Measurements from ENCODE around the gene RPP40. TPM values are rescaled to one million over a fixed set of nuclear protein-coding genes. Genes with fewer than 3 reads are reported as not detected.

The RPP40 gene
- polyA plus RNA-seq, 2 of the 4 experiments (the other 2 are of a cell fraction): 17.8 to 33.9 TPM

GRCh38 chr6:4969609-4970285 lies 34.1 kb downstream of the RPP40 start:
- no peaks in the 10 kb centered on the region for H3K9me3 ChIP-seq
- WGBS (ENCODE audit: missing lambda C conversion rate): 62% methylated on average over 8 of the region's 8 CpGs
- no peak for FAIRE-seq
- no peak for TF ChIP-seq MAFK (IDR thresholded peaks at IDR 0.05; ENCODE audit: partially characterized antibody)
- H3K4me1 ChIP-seq: no peaks in the 10 kb centered on the region
- H3K4me3 ChIP-seq: no peak overlapping the region
- ATAC-seq: no peak
- no peak overlapping the region for H3K4me2 ChIP-seq
- no peak overlapping the region for H3K27ac ChIP-seq
- POLR2A ChIA-PET: no interaction called here
- DNase-seq (ENCODE audit: low read depth in 1 of 2, low spot score in 1 of 2): no peak
- CTCF ChIA-PET: no interaction called here

DNA sequence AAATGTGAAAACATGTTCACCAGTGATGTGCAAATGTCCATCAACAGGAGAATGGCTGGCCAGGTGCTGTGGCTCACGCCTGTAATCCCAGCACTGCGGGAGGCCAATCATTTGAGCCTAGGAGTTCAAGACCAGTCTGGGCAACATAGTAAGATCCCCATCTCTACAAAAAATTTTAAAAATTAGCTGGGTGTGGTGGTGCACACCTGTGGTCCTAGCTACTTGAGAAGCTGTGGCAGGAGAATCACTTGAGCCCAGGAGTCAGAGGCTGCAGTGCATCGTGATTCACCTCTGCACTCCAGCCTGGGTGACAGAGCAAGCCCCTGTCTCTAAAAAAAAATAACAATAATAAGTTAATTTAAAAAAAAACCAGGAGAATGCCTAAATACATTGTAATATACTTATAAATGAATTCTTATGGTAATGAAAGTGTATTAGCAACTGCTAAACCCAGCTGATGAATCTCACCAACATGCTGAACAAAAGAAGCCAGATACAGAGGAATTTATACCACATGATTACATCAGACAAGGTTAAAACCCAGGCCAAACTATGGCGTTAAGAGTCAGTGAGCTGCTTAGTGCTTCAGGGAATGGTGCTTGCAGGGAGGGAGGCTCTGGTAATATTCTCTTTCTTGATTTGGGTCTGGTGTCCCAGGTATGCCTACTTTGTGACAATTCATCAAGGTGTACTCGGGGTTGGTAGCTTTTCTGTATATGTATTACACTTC lies 36.4 kb downstream of the RPP40 start:
- no peak for ATAC-seq
- no peak for FAIRE-seq
- H3K4me2 ChIP-seq: no peak overlapping the region
- no peak for DNase-seq (ENCODE audit: low read depth in 1 of 2, low spot score in 1 of 2)
- TF ChIP-seq HEYL (CRISPR knock-in tag; IDR thresholded peaks at IDR 0.05) (no peak), JUNB (IDR thresholded peaks at IDR 0.05) (no peak), TFCP2L1 (CRISPR knock-in tag; IDR thresholded peaks at IDR 0.05) (no peak), EHMT2 (IDR thresholded peaks at IDR 0.05; ENCODE audit: low read depth) (no peak), RNF2 (IDR thresholded peaks at IDR 0.05; ENCODE audit: borderline replicate concordance, low read depth) (no peak), HOXB13 (CRISPR knock-in tag; IDR thresholded peaks at IDR 0.05; ENCODE audit: low read depth) (no peak), PHF8 (IDR thresholded peaks at IDR 0.05; ENCODE audit: borderline replicate concordance, low read depth) (no peak), ZC3H11A (IDR thresholded peaks at IDR 0.05) (no peak), MAZ (IDR thresholded peaks at IDR 0.05; ENCODE audit: borderline replicate concordance, low read depth, low read length) (no peak), TP53 (CRISPR knock-in tag; IDR thresholded peaks at IDR 0.05) (no peak), ESRRA (IDR thresholded peaks at IDR 0.05; ENCODE audit: borderline replicate concordance, low read length) (no peak), ZFP36 (IDR thresholded peaks at IDR 0.05; ENCODE audit: borderline replicate concordance, partially characterized antibody) (no peak), SREBF2 (IDR thresholded peaks at IDR 0.05) (no peak), SMC3 (IDR thresholded peaks at IDR 0.05) (no peak), EP300 (IDR thresholded peaks at IDR 0.05) (no peak), RFX5 (IDR thresholded peaks at IDR 0.05) (no peak)
- TF ChIP-seq, protein P1, sequence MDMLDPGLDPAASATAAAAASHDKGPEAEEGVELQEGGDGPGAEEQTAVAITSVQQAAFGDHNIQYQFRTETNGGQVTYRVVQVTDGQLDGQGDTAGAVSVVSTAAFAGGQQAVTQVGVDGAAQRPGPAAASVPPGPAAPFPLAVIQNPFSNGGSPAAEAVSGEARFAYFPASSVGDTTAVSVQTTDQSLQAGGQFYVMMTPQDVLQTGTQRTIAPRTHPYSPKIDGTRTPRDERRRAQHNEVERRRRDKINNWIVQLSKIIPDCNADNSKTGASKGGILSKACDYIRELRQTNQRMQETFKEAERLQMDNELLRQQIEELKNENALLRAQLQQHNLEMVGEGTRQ (IDR thresholded peaks at IDR 0.05): no peak
- TF ChIP-seq, protein P2, sequence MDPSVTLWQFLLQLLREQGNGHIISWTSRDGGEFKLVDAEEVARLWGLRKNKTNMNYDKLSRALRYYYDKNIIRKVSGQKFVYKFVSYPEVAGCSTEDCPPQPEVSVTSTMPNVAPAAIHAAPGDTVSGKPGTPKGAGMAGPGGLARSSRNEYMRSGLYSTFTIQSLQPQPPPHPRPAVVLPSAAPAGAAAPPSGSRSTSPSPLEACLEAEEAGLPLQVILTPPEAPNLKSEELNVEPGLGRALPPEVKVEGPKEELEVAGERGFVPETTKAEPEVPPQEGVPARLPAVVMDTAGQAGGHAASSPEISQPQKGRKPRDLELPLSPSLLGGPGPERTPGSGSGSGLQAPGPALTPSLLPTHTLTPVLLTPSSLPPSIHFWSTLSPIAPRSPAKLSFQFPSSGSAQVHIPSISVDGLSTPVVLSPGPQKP (IDR thresholded peaks at IDR 0.05; ENCODE audit: low read depth, low read length): no peak
- no peak overlapping the region for H3K27ac ChIP-seq
- H3K9me3 ChIP-seq: no peaks in the 10 kb centered on the region
- 76% methylated on average over 5 of the region's 5 CpGs for WGBS (ENCODE audit: missing lambda C conversion rate)
- ChIA-PET CTCF (interaction anchor here (0.7 kb wide), 1 partner anchor 20 kb away, joined by 3 read pairs; no protein-coding TSS in a partner anchor), POLR2A (no interaction called here)
- H3K4me1 ChIP-seq: no peaks in the 10 kb centered on the region
- no peak overlapping the region for H3K4me3 ChIP-seq

DNA sequence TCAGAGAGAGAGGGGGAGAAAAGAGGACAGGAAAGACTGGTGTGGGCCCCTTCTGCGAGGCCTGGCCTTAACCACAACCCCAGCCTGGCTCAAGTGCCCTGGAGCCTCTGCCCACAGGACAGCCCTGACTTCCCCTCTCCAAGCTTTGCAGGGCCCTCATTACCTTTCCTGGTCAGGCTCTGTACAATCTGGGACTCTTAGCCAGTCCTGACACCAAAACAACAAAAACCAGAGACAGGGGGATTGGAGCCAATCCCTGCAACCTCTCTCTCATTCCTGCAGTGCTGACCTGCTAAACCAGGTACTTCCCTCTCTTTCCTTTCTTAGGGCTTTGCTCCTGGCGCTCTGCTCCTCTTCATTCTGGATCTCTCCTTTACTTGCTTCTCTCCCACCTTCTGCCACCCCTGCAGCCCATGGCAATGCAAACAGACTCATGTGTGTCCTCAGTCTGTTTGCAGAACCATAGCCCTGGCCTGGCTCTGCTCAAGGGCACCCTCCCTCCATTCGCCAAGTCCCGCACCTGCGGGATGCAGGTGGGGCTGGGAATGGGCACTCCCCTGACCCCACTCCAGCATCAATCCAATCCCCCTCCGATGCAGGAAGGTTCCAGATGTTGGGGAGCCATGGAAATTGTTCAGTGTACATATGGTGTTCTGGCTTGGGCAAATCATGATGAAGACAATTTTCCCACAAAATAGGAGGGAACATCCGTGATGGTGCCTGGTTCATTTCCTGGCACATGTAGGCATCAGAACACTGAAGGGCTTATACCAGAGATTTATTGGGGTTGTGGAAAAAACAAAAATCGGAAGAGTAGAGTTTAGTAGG lies 38.1 kb downstream of the RPP40 start:
- TF ChIP-seq SMC3 (IDR thresholded peaks at IDR 0.05) (no peak), ZSCAN20 (CRISPR knock-in tag; IDR thresholded peaks at IDR 0.05) (no peak), TFCP2L1 (CRISPR knock-in tag; IDR thresholded peaks at IDR 0.05) (no peak), NFE2L2 (conservative IDR thresholded peaks at IDR 0.05; ENCODE audit: low read length) (no peak), POLR2A (IDR thresholded peaks at IDR 0.05; ENCODE audit: low read length) (no peak), EP300 (IDR thresholded peaks at IDR 0.05) (no peak), KDM1A (IDR thresholded peaks at IDR 0.05; ENCODE audit: low read depth) (no peak), BHLHE40 (IDR thresholded peaks at IDR 0.05; ENCODE audit: low read depth, low read length) (no peak), POLR2AphosphoS2 (conservative IDR thresholded peaks at IDR 0.05; ENCODE audit: low read length) (no peak)
- TF ChIP-seq, protein P3, sequence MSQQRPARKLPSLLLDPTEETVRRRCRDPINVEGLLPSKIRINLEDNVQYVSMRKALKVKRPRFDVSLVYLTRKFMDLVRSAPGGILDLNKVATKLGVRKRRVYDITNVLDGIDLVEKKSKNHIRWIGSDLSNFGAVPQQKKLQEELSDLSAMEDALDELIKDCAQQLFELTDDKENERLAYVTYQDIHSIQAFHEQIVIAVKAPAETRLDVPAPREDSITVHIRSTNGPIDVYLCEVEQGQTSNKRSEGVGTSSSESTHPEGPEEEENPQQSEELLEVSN (IDR thresholded peaks at IDR 0.05; ENCODE audit: borderline replicate concordance, low read depth): no peak
- TF ChIP-seq, protein P2 (IDR thresholded peaks at IDR 0.05; ENCODE audit: low read depth, low read length): no peak
- 75% methylated on average over 8 of the region's 8 CpGs for WGBS (ENCODE audit: missing lambda C conversion rate)
- H3K4me1 ChIP-seq: no peaks in the 10 kb centered on the region
- FAIRE-seq: no peak
- no peak overlapping the region for H3K4me3 ChIP-seq
- no peaks in the 10 kb centered on the region for H3K9me3 ChIP-seq
- no peak overlapping the region for H3K27ac ChIP-seq
- DNase-seq (ENCODE audit: low read depth in 1 of 2, low spot score in 1 of 2): no peak
- CTCF ChIA-PET: no interaction called here
- no peak for ATAC-seq
- POLR2A ChIA-PET: no interaction called here
- H3K4me2 ChIP-seq: no peak overlapping the region
